H9 (cell line): Measurements from ENCODE around the gene ENPP6. TPM values are rescaled to one million over a fixed set of nuclear protein-coding genes. Genes with fewer than 3 reads are reported as not detected.

Experiments used
- DNase-seq: peaks from one replicate; pipeline ENCODE4 v3.0.0-alpha.2; 2017
- H2AFZ ChIP-seq: one replicate; pipeline ENCODE4 v1.6.1; 2013; ENCODE audit warnings: mild to moderate bottlenecking, low read length, control low read depth, moderate library complexity
- H2AK5ac ChIP-seq: 2 replicates; pipeline ENCODE4 v1.6.1; 2013; ENCODE audit warnings: low read length, control low read depth, mixed read lengths; ENCODE audit not compliant: insufficient read length
- H2BK120ac ChIP-seq: one replicate; pipeline ENCODE4 v1.6.1; 2013; ENCODE audit warnings: low read depth, mild to moderate bottlenecking, low read length, control low read depth, inconsistent platforms; ENCODE audit not compliant: poor library complexity, severe bottlenecking
- H2BK12ac ChIP-seq: 2 replicates; pipeline ENCODE4 v1.6.1; 2013; ENCODE audit warnings: low read length, control low read depth, mixed read lengths, low read depth; ENCODE audit not compliant: insufficient read length
- H2BK15ac ChIP-seq: 2 replicates; pipeline ENCODE4 v1.6.1; 2013; ENCODE audit warnings: low read depth, low read length, control low read depth
- H2BK20ac ChIP-seq: one replicate; pipeline ENCODE4 v1.6.1; 2013; ENCODE audit warnings: low read depth, mild to moderate bottlenecking, low read length, control low read depth, inconsistent platforms; ENCODE audit not compliant: poor library complexity, severe bottlenecking
- H2BK5ac ChIP-seq: 2 replicates; pipeline ENCODE4 v1.6.1; 2013; ENCODE audit warnings: low read length, control low read depth, mixed read lengths; ENCODE audit not compliant: insufficient read length
- H3K14ac ChIP-seq: 2 replicates; pipeline ENCODE4 v1.6.1; 2013; ENCODE audit warnings: low read length, control low read depth; ENCODE audit not compliant: insufficient read depth
- H3K18ac ChIP-seq: 2 replicates; pipeline ENCODE4 v1.6.1; 2013; ENCODE audit warnings: low read depth, mild to moderate bottlenecking, mixed read lengths, low read length, control low read depth; ENCODE audit not compliant: insufficient read length
- H3K23ac ChIP-seq: 2 replicates; pipeline ENCODE4 v1.6.1; 2013; ENCODE audit warnings: low read length, control low read depth, mixed read lengths, low read depth; ENCODE audit not compliant: insufficient read length
- H3K23me2 ChIP-seq: 2 replicates; pipeline ENCODE4 v1.6.1; 2013; ENCODE audit warnings: low read depth, mild to moderate bottlenecking, mixed read lengths, low read length, control low read depth; ENCODE audit not compliant: insufficient read length, poor library complexity, severe bottlenecking
- H3K27ac ChIP-seq: 2 replicates; pipeline ENCODE4 v1.5.1; 2013; ENCODE audit warnings: low read length, control low read depth, mixed read lengths, low read depth; ENCODE audit not compliant: insufficient read length
- H3K27me3 ChIP-seq: 2 replicates; pipeline ENCODE4 v1.6.1; 2013; ENCODE audit warnings: low read length, control low read depth, inconsistent platforms; ENCODE audit not compliant: insufficient read depth
- H3K4ac ChIP-seq: 2 replicates; pipeline ENCODE4 v1.6.1; 2013; ENCODE audit warnings: low read depth, mild to moderate bottlenecking, control low read depth, inconsistent platforms, low read length, moderate library complexity
- H3K4me1 ChIP-seq: 2 replicates; pipeline ENCODE4 v1.6.1; 2013; ENCODE audit warnings: low read length, control low read depth, inconsistent platforms; ENCODE audit not compliant: insufficient read depth
- H3K4me2 ChIP-seq: 2 replicates; pipeline ENCODE4 v1.6.1; 2013; ENCODE audit warnings: low read length, control low read depth, mixed read lengths; ENCODE audit not compliant: insufficient read length, insufficient read depth
- H3K56ac ChIP-seq: 2 replicates; pipeline ENCODE4 v1.6.1; 2013; ENCODE audit warnings: low read depth, mild to moderate bottlenecking, mixed read lengths, low read length, control low read depth; ENCODE audit not compliant: insufficient read length
- H3K79me1 ChIP-seq: 2 replicates; pipeline ENCODE4 v1.6.1; 2013; ENCODE audit warnings: low read depth, mild to moderate bottlenecking, moderate library complexity, low read length, control low read depth, inconsistent platforms; ENCODE audit not compliant: insufficient read depth, poor library complexity, severe bottlenecking
- H3K79me2 ChIP-seq: 2 replicates; pipeline ENCODE4 v1.6.1; 2013; ENCODE audit warnings: low read length, control low read depth, inconsistent platforms; ENCODE audit not compliant: insufficient read depth
- H3K9ac ChIP-seq: 2 replicates; pipeline ENCODE4 v1.6.1; 2013; ENCODE audit warnings: low read length, control low read depth, mixed read lengths; ENCODE audit not compliant: insufficient read length; ENCODE audit errors: extremely low read depth
- H3K9me3 ChIP-seq: one replicate; pipeline ENCODE4 v1.6.1; 2013; ENCODE audit warnings: low read depth, low read length, inconsistent platforms; ENCODE audit not compliant: control insufficient read depth
- H3T11ph ChIP-seq: one replicate; pipeline ENCODE4 v1.6.1; 2013; ENCODE audit warnings: mild to moderate bottlenecking, low read length, control low read depth, inconsistent platforms
- H4K20me1 ChIP-seq: one replicate; pipeline ENCODE4 v1.6.1; 2013; ENCODE audit not compliant: control insufficient read depth, insufficient read length, insufficient read depth
- H4K5ac ChIP-seq: 2 replicates; pipeline ENCODE4 v1.6.1; 2013; ENCODE audit warnings: low read depth, mild to moderate bottlenecking, mixed read lengths, low read length, control low read depth; ENCODE audit not compliant: insufficient read length
- H4K8ac ChIP-seq: replicated peaks from 2 replicates; pipeline ENCODE4 v1.6.1; 2013; ENCODE audit warnings: low read length, control low read depth, mixed read lengths, low read depth; ENCODE audit not compliant: insufficient read length
- H4K91ac ChIP-seq: 2 replicates; pipeline ENCODE4 v1.6.1; 2013; ENCODE audit warnings: low read depth, mild to moderate bottlenecking, moderate library complexity, mixed read lengths, low read length, control low read depth; ENCODE audit not compliant: insufficient read length
- H3K27ac Mint-ChIP-seq, 3 experiments: 2 replicates in 2 of 3; 3 replicates in 1 of 3; pipeline ENCODE4 v1.8.0; 2020 to 2021; ENCODE audit warnings: mixed read lengths in 3 of 3, mild to moderate bottlenecking in 1 of 3, moderate library complexity in 1 of 3
- H3K27me3 Mint-ChIP-seq: 2 replicates; pipeline ENCODE4 v1.8.0; 2021; ENCODE audit warnings: low read depth, mild to moderate bottlenecking, moderate library complexity, mixed read lengths
- H3K36me3 Mint-ChIP-seq, 3 experiments: 2 replicates in 2 of 3; 3 replicates in 1 of 3; pipeline ENCODE4 v1.8.0; 2020 to 2021; ENCODE audit warnings: low read depth in 3 of 3, mixed read lengths in 3 of 3; ENCODE audit not compliant: insufficient read depth in 1 of 3
- H3K4me1 Mint-ChIP-seq, 2 experiments: 2 replicates each; pipeline ENCODE4 v1.8.0; 2020; ENCODE audit warnings: mixed read lengths in 2 of 2
- H3K4me3 Mint-ChIP-seq, 2 experiments: 2 replicates in 1 of 2; 3 replicates in 1 of 2; pipeline ENCODE4 v1.8.0; 2020 to 2021; ENCODE audit warnings: mild to moderate bottlenecking in 2 of 2, mixed read lengths in 2 of 2, moderate library complexity in 1 of 2
- H3K9me3 Mint-ChIP-seq, 2 experiments: 2 replicates in 1 of 2; 3 replicates in 1 of 2; pipeline ENCODE4 v1.8.0; 2020; ENCODE audit warnings: mild to moderate bottlenecking in 2 of 2, mixed read lengths in 2 of 2, moderate library complexity in 1 of 2
- CTCF ChIP-seq: fragments of 200-600 bp; sonication (generic); conservative IDR thresholded peaks from 3 replicates; pipeline ENCODE4 v1.8.0; 2021; ENCODE audit warnings: antibody characterized with exemption, mild to moderate bottlenecking
- WGBS: extraction: QIAGEN DNeasy Blood & Tissue Kit; methylation state at CpG from one replicate; pipeline ENCODE4 v1.1.7; 2013; ENCODE audit warnings: missing lambda C conversion rate, low lambda C conversion rate, mixed read lengths; ENCODE audit not compliant: insufficient read length; ENCODE audit errors: extremely low coverage; 5-methylcytosine and 5-hydroxymethylcytosine counted together
- total RNA-seq: library from RNA; stranded (reverse); gene quantifications from 2 replicates; pipeline ENCODE4 v1.2.1, GENCODE V29; 2021

ENPP6 gene
- total RNA-seq, 1 experiment from 2014 or later: not detected

GRCh38 chr4:184150102-184150839 is 67.4 kb downstream of the ENPP6 start:
- H3K27me3 ChIP-seq: no peaks in the 10 kb centered on the region; the same call in 1 of the 2 replicates
- H3K23me2 ChIP-seq: no peaks in the 10 kb centered on the region
- H3K79me2 ChIP-seq: no peaks in the 10 kb centered on the region
- DNase-seq: no peak
- no peaks in the 10 kb centered on the region for H3K36me3 Mint-ChIP-seq
- no peak overlapping the region for H2BK20ac ChIP-seq
- no peak overlapping the region for H4K5ac ChIP-seq
- no peak overlapping the region for H3K27ac ChIP-seq
- peaks cover 6 to 8% of the 10 kb centered on the region in 2 experiments for H3K4me1 Mint-ChIP-seq
- H2BK15ac ChIP-seq: no peak overlapping the region
- H4K8ac ChIP-seq: no peak overlapping the region
- no peak overlapping the region for H3K4ac ChIP-seq
- peaks cover 15% of the 10 kb centered on the region for H3K27me3 Mint-ChIP-seq
- no peak overlapping the region for H3K18ac ChIP-seq
- H3K4me2 ChIP-seq: no peak overlapping the region
- H3K23ac ChIP-seq: no peak overlapping the region
- H3T11ph ChIP-seq: no peak overlapping the region
- no peaks in the 10 kb centered on the region for H3K9me3 Mint-ChIP-seq
- no peak overlapping the region for H2BK12ac ChIP-seq
- WGBS: no CpG with 5 or more reads among the region's 7 CpGs
- H2BK5ac ChIP-seq: no peak overlapping the region
- H4K20me1 ChIP-seq: no peaks in the 10 kb centered on the region
- TF ChIP-seq CTCF: no peak
- no peak overlapping the region for H2BK120ac ChIP-seq
- H3K9me3 ChIP-seq: no peaks in the 10 kb centered on the region
- no peaks in the 10 kb centered on the region for H3K4me1 ChIP-seq
- H2AFZ ChIP-seq: no peak overlapping the region
- no peak overlapping the region for H2AK5ac ChIP-seq
- no peak overlapping the region for H3K9ac ChIP-seq
- no peaks in the 10 kb centered on the region for H3K79me1 ChIP-seq
- H4K91ac ChIP-seq: no peak overlapping the region
- no peak overlapping the region for H3K14ac ChIP-seq
- no peak overlapping the region for H3K4me3 Mint-ChIP-seq
- H3K56ac ChIP-seq: no peak overlapping the region
- no peak overlapping the region for H3K27ac Mint-ChIP-seq
